IMR-90 (cell line): ENCODE data around the gene CASP7. TPM values are rescaled to one million over a fixed set of nuclear protein-coding genes. Genes with fewer than 3 reads are reported as not detected.

Experiments used
- ATAC-seq: fragments of 200-7000 bp; cut with Tn5 transposase; 2 replicates; pipeline ENCODE4 v1.9.1; 2020; ENCODE audit warnings: low read depth, mild to moderate bottlenecking, moderate library complexity
- BruUV-seq: library from RNA; stranded (reverse); fragments of 400-500 nt; replicated peaks from 2 replicates; lab custom pipeline; 2021; lab: Mats Ljungman, UMichigan
- CTCF ChIA-PET: fragments of 300-600 bp; formaldehyde crosslinking; extraction: SDS; loops from one replicate; lab custom pipeline; 2021; ENCODE audit warnings: antibody characterized with exemption; lab: Yijun Ruan, JAX
- POLR2A ChIA-PET: fragments of 300-600 bp; sonication (Branson Sonifier 250); formaldehyde crosslinking; loops from one replicate; lab custom pipeline; 2022; ENCODE audit warnings: antibody characterized with exemption; ENCODE audit not compliant: unreplicated experiment; lab: Charles Lee
- DNase-seq: peaks from one replicate; pipeline ENCODE4 v3.0.0; 2013
- H2AFZ ChIP-seq: replicated peaks from 2 replicates; pipeline ENCODE3; 2013; ENCODE audit warnings: low read length, mild to moderate bottlenecking; ENCODE audit not compliant: poor library complexity
- H2AK5ac ChIP-seq: 2 replicates; pipeline ENCODE4 v1.6.1; 2013; ENCODE audit warnings: low read depth, low read length, inconsistent platforms
- H2AK9ac ChIP-seq: replicated peaks from 2 replicates; pipeline ENCODE3; 2013; ENCODE audit warnings: mild to moderate bottlenecking, low read depth, low read length, moderate library complexity; ENCODE audit not compliant: poor library complexity
- H2BK120ac ChIP-seq: 2 replicates; pipeline ENCODE4 v1.6.1; 2013; ENCODE audit warnings: low read depth, low read length, inconsistent platforms
- H2BK15ac ChIP-seq: 3 replicates; pipeline ENCODE4 v1.6.1; 2013; ENCODE audit warnings: low read depth, low read length, inconsistent platforms
- H2BK20ac ChIP-seq: 2 replicates; pipeline ENCODE4 v1.6.1; 2013; ENCODE audit warnings: low read depth, mild to moderate bottlenecking, inconsistent platforms, low read length, moderate library complexity
- H2BK5ac ChIP-seq: 2 replicates; pipeline ENCODE4 v1.6.1; 2013; ENCODE audit warnings: mild to moderate bottlenecking, low read depth, low read length, inconsistent platforms; ENCODE audit not compliant: poor library complexity, severe bottlenecking
- H3K14ac ChIP-seq: replicated peaks from 2 replicates; pipeline ENCODE4 v1.6.1; 2013; ENCODE audit warnings: low read depth, low read length, inconsistent platforms
- H3K18ac ChIP-seq: 2 replicates; pipeline ENCODE4 v1.6.1; 2013; ENCODE audit warnings: low read depth, low read length, control low read depth
- H3K23ac ChIP-seq: 2 replicates; pipeline ENCODE4 v1.6.1; 2013; ENCODE audit warnings: low read depth, low read length, inconsistent platforms
- H3K27ac ChIP-seq: 2 replicates; pipeline ENCODE4 v1.5.1; 2013; ENCODE audit warnings: mild to moderate bottlenecking, control low read depth, low read length; ENCODE audit not compliant: insufficient read depth
- H3K27me3 ChIP-seq: 2 replicates; pipeline ENCODE4 v1.6.1; 2013; ENCODE audit warnings: low read length; ENCODE audit not compliant: control insufficient read depth, insufficient read depth
- H3K36me3 ChIP-seq: 2 replicates; pipeline ENCODE4 v1.6.1; 2013; ENCODE audit warnings: low read length, mixed read lengths; ENCODE audit not compliant: control insufficient read depth, insufficient read depth
- H3K4ac ChIP-seq: 2 replicates; pipeline ENCODE4 v1.6.1; 2013; ENCODE audit warnings: low read depth, low read length, inconsistent platforms
- H3K4me1 ChIP-seq: 2 replicates; pipeline ENCODE4 v1.6.1; 2013; ENCODE audit warnings: low read length, mixed read lengths; ENCODE audit not compliant: control insufficient read depth, insufficient read depth
- H3K4me2 ChIP-seq: 2 replicates; pipeline ENCODE4 v1.6.1; 2013; ENCODE audit warnings: low read depth, mild to moderate bottlenecking, control low read depth, low read length, moderate library complexity
- H3K4me3 ChIP-seq: 2 replicates; pipeline ENCODE4 v1.5.1; 2013; ENCODE audit warnings: low read depth, mild to moderate bottlenecking, control low read depth, low read length, moderate library complexity; ENCODE audit not compliant: insufficient read depth
- H3K56ac ChIP-seq: 2 replicates; pipeline ENCODE4 v1.6.1; 2013; ENCODE audit warnings: low read length, inconsistent platforms; ENCODE audit not compliant: insufficient read depth; ENCODE audit errors: extremely low read depth
- H3K79me1 ChIP-seq, 2 experiments: 2 replicates each; pipeline ENCODE4 v1.6.1; 2013; ENCODE audit warnings: low read length in 2 of 2, inconsistent platforms in 1 of 2, low read depth in 1 of 2
- H3K9ac ChIP-seq: 2 replicates; pipeline ENCODE4 v1.6.1; 2013; ENCODE audit warnings: low read depth, low read length, control low read depth
- H3K9me1 ChIP-seq: 2 replicates; pipeline ENCODE4 v1.6.1; 2013; ENCODE audit warnings: low read length, inconsistent platforms; ENCODE audit not compliant: insufficient read depth
- H3K9me3 ChIP-seq: 2 replicates; pipeline ENCODE4 v1.6.1; 2013; ENCODE audit warnings: low read length; ENCODE audit not compliant: control insufficient read depth, insufficient read depth
- H4K20me1 ChIP-seq: 2 replicates; pipeline ENCODE4 v1.6.1; 2013; ENCODE audit warnings: low read length, inconsistent platforms; ENCODE audit not compliant: insufficient read depth
- H4K5ac ChIP-seq: 2 replicates; pipeline ENCODE4 v1.6.1; 2013; ENCODE audit warnings: mild to moderate bottlenecking, low read depth, low read length, control low read depth
- H4K8ac ChIP-seq, 2 experiments: 2 replicates each; pipeline ENCODE4 v1.6.1; 2013; ENCODE audit warnings: low read depth in 2 of 2, low read length in 2 of 2, control low read depth in 1 of 2, inconsistent platforms in 1 of 2
- H4K91ac ChIP-seq: 2 replicates; pipeline ENCODE4 v1.6.1; 2013; ENCODE audit warnings: low read depth, low read length, inconsistent platforms; ENCODE audit not compliant: insufficient read depth
- BHLHE40 ChIP-seq: fragments of 150-350 bp; IDR thresholded peaks from 2 replicates; pipeline ENCODE4 v1.6.1; 2016; ENCODE audit warnings: mild to moderate bottlenecking, low read depth, low read length
- CTCF ChIP-seq: conservative IDR thresholded peaks from 2 replicates; pipeline ENCODE4 v1.5.1; 2012; ENCODE audit warnings: mild to moderate bottlenecking, low read depth, low read length, improper control_type of control experiment
- FOS ChIP-seq: fragments of 150-350 bp; IDR thresholded peaks from 2 replicates; pipeline ENCODE4 v1.6.1; 2016; ENCODE audit warnings: low read depth, low read length
- RAD21 ChIP-seq: IDR thresholded peaks from 2 replicates; pipeline ENCODE4 v1.6.1; 2012; ENCODE audit warnings: low read length, improper control_type of control experiment
- SMC3 ChIP-seq: fragments of 150-350 bp; IDR thresholded peaks from 2 replicates; pipeline ENCODE4 v1.6.1; 2016; ENCODE audit warnings: low read depth, mild to moderate bottlenecking, antibody characterized with exemption, low read length, moderate library complexity
- WGBS, 2 experiments: methylation state at CpG; one replicate each; pipeline versions ENCODE4 v1.1.5 to v1.1.7; 2013; ENCODE audit warnings: missing lambda C conversion rate in 2 of 2; ENCODE audit not compliant: insufficient read length in 1 of 2; ENCODE audit errors: extremely low coverage in 2 of 2; 5-methylcytosine and 5-hydroxymethylcytosine counted together
- dilution Hi-C: fragments of 300-500 bp; cut with HindIII; formaldehyde crosslinking; loops from one replicate; pipeline ENCODE4 v1.14.3; 2018; ENCODE audit warnings: low sequenced_read_pairs; ENCODE audit not compliant: unreplicated experiment
- in situ Hi-C: fragments of 300-500 bp; cut with MboI; formaldehyde crosslinking; loops from 3 replicates; pipeline ENCODE4 v1.14.3; 2019; ENCODE audit warnings: low sequenced_read_pairs, inconsistent platforms, mixed read lengths
- intact Hi-C: fragments of 100-400 bp; cut with micrococcal nuclease; formaldehyde crosslinking; loops from 2 replicates; pipeline ENCODE4 v1.10.0; 2022
- polyA plus RNA-seq, 3 experiments: library from polyadenylated mRNA; depleted of rRNA; stranded (reverse); fragments of >200 nt; gene quantifications; 2 replicates each; pipeline ENCODE4 v1.2.3, GENCODE V29; 2012; ENCODE audit warnings: low replicate concordance in 1 of 3
- total RNA-seq: library from RNA; depleted of rRNA; stranded (reverse); fragments of >200 nt; gene quantifications from 2 replicates; pipeline ENCODE4 v1.2.3, GENCODE V29; 2012

CASP7 gene
- total and polyA plus RNA-seq, 2 of the 4 experiments (the other 2 are of a cell fraction) = 15.1 to 16.7 TPM

- WGBS, 2 experiments = no CpG with 5 or more reads among the region's 3 CpGs
- no peak overlapping the region for H2AK5ac ChIP-seq
- peaks cover 17 to 24% of the 10 kb centered on the region in 2 experiments for H3K79me1 ChIP-seq
- no peak overlapping the region for H2AK9ac ChIP-seq
- TF ChIP-seq RAD21 (no peak), BHLHE40 (no peak), SMC3 (no peak), CTCF (no peak), FOS (no peak)
- no peak overlapping the region for H2BK15ac ChIP-seq
- no peak overlapping the region for H3K4ac ChIP-seq
- no peak overlapping the region for H2BK20ac ChIP-seq
- H3K14ac ChIP-seq = no peak overlapping the region
- no peak overlapping the region for H2AFZ ChIP-seq
- H3K4me3 ChIP-seq = no peak overlapping the region
- H3K9ac ChIP-seq = no peak overlapping the region
- dilution Hi-C loops = no loop called here
- H4K20me1 ChIP-seq = 0 out of 2 replicates have a peak, but pooled peaks cover under 1% of the 10 kb centered on the region
- no peaks in the 10 kb centered on the region for H3K9me3 ChIP-seq
- H3K27me3 ChIP-seq = no peaks in the 10 kb centered on the region
- DNase-seq = no peak
- no peak overlapping the region for H4K5ac ChIP-seq
- BruUV-seq = no TSS peak
- no peak overlapping the region for H3K4me2 ChIP-seq
- no peak overlapping the region for H4K91ac ChIP-seq
- H2BK120ac ChIP-seq = no peak overlapping the region
- ChIA-PET POLR2A (no interaction called here), CTCF (no interaction called here)
- H3K9me1 ChIP-seq = peaks cover 5% of the 10 kb centered on the region; the same call in 1 of the 2 replicates
- no peak overlapping the region for H4K8ac ChIP-seq
- no peak for ATAC-seq
- no peaks in the 10 kb centered on the region for H3K4me1 ChIP-seq
- H2BK5ac ChIP-seq = no peak overlapping the region
- no peak overlapping the region for H3K27ac ChIP-seq
- H3K23ac ChIP-seq = no peak overlapping the region
- intact Hi-C loops = no loop called here
- no peak overlapping the region for H3K56ac ChIP-seq
- no peak overlapping the region for H3K18ac ChIP-seq
- in situ Hi-C loops = no loop called here
- no peaks in the 10 kb centered on the region for H3K36me3 ChIP-seq
These were observed 6.3 kb downstream of the CASP7 start for GRCh38 chr10:113686028-113686427.
